Stimulated activated CD8-positive, alpha-beta memory T cell treated with anti-CD3 and anti-CD28 coated beads, Interleukin-12 subunit alpha, Interleukin-12 subunit beta, amount 100 ng/mL, for 1 hour (primary cell): ENCODE data around the gene USP13.
"Not testable (repeated sequence)": the region's sequence is repeated elsewhere in the genome, so short reads cannot be mapped to it uniquely, and the experiment has no call there.

Source experiments
- DNase-seq: peaks from one replicate; pipeline ENCODE4 v3.0.0-alpha.2; 2020; ENCODE audit warnings: low read depth

The USP13 gene

DNA sequence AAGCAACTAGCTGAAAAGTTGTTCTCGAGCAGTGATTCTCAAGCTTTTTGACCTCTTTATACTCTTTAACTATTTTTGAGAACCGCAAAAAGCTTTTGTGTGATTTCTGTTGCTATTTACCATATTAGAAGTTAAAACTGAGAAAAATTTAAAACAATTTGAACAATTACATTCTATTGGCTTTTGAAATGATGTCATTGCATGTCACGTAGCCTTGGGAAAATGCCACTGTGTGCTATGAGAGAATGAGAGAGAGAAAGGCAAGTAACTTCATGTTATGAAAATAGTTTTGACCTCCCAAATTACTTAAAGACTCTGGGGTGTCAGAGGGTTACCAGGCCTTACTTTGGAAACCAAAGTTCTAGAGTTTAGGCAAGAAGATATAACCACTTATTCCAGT is 8.0 kb downstream of the USP13 start:
- no peak for DNase-seq

DNA sequence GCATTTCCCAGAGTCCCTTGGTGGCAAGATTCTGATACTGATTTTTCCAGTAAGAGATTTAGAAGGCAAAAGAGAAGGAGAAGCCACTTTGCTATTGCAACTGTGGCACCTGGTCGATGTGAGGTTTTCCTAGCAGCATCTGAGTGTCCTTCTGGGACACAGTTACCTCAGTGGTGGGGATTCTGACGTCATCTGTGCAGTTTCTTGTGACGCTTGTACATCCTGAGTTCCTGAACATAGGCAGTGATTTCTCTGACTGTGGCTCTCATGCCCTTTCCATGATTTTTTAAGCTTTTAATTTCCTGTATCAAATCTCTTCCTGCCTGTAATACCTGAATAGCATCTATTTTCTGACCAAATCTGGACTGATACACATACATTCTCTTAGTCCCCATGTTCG is 8.9 kb downstream of the USP13 start:
- DNase-seq, result no peak

GRCh38 chr3:179663093-179663492 is 10.3 kb downstream of the USP13 start:
- no peak for DNase-seq

GRCh38 chr3:179666030-179666429 is 13.2 kb downstream of the USP13 start:
- DNase-seq, result no peak

GRCh38 chr3:179666436-179667035 is 13.7 kb downstream of the USP13 start:
- no peak for DNase-seq

DNA sequence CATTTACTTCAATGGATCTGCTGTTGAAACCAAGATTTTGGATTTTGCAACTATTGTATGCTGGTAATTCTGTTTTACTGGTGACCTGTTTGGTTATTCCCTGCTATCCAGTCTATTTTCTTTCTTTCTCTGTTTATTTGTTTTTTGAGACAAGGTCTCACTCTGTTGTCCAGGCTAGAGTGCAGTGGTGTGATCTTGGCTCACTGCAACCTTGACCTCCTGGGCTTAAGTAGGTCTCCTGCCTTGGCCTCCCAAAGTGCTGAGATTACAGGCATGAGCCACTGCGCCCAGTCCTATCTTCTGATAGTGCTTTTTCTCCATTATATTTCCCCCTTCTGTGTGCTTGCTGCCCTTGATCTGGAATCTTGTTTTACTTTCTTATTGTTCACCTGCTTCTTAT is 15.6 kb downstream of the USP13 start:
- no peak for DNase-seq

- DNase-seq, result no peak
These were observed 17.5 kb downstream of the USP13 start for GRCh38 chr3:179670311-179670710.

- no peak for DNase-seq
These were observed 18.5 kb downstream of the USP13 start for GRCh38 chr3:179671309-179671708.

DNA sequence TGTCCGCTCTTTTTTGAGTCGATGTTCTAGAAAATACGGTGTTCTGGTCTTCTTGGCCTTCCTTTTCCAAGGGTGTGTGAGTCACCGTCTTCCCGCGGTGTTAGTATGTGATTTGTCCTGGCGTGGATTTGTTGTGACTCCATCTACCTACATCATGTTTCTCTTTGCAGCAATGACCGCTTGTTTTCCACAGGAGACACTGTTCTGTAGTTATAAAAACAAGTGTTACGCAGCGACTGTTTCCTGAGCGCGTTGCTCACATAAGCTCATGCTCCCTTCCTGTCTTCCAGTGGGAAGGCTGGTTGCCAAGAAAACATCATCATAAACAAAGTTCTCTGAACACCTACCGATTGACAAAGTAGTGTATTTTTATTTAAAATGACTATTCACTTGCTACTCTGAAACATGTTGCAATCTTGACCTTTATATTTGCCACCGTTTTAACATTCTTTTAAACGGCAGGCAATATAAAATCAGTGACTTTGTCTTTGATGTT is 19.0 kb downstream of the USP13 start:
- no peak for DNase-seq

DNA sequence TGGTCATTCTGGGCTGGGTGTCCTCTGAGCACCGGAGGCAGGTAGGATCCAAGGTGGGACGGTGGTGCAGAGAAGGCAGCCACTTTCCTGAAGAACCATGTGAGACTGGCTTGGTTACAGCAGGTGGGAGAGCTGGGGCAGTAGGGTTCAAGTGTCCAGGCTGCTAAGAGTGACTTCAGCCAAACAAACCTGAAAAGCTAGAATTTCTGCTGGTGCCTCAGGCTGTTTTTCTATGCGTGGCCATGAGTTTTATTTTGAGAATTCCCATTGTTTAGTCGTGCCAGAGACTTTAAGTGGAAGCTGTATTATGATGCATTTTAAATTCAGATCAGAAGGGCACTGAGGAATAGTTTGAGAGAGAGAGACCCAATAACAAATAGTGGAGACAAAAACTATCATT is 20.1 kb downstream of the USP13 start:
- no peak for DNase-seq

DNA sequence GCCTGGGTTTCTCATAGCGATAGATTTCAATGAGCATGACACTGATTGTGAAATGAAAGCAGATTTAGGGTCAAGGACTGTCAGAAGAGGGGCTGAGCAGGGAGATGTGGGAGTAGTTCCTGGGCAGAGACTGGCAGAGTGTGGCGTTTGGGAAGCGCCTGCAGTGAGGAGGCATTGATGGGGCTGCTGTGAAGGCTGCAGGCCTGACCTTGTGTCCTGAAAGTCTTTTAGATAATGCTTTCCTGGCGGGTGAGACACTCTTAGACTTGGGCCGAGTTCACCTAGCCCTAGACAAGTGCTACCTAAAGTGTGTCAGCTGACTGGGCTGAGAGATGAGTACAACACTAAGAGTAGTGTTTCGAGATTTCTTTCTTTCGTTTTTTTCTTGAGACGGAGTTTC is 20.7 kb downstream of the USP13 start:
- DNase-seq, result no peak

DNA sequence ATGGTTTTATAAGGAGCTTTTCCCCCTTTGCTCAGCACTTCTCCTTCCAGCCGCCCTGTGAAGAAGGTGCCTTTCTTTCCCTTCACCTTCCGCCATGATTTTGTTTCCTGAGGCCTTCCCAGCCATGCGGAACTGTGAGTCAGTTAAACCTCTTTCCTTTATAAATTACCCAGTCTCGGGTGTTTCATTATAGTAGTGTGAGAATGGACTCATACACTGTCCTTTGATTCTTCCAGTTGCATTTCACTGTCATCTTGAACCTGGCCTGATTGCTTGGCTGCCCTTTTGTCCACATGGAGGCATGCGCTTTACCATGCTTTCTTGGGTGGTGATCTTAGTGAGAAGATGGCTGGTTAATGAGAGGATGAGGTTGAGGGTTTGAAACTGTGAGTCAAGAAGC is 23.2 kb downstream of the USP13 start:
- no peak for DNase-seq

- DNase-seq, result no peak
These were observed 25.0 kb downstream of the USP13 start for GRCh38 chr3:179677884-179678283.

GRCh38 chr3:179681492-179682263 is 28.8 kb downstream of the USP13 start:
- no peak for DNase-seq

DNA sequence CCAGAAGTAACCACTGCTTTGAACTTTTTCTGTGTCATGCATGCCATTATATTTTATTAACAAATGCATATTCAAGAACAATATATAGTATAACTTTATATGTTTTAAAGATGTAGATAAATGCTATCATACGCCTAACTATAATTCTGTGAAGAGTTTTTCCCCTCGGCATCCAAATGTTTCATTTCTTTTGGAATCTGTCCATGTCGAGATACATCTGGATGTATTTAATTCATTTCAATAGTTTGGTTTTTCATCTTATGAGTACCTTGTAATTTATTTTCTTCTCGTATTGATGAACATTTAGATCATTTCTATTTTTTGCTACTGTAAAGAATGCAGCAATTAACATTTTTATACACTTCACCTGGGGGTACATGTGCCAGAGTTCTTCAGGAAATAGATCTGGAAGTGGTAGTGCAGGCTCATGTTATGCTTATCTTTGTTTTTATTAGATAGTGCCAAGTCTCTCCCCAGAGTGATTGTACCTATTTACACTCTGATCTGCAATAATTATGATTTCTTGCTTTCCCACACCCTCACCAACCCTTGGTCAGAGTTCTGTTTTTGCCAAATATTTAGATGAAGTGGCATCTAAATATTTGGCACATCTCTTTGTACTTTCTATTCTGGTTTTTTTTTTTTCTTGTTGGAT is 29.7 kb downstream of the USP13 start:
- no peak for DNase-seq

DNA sequence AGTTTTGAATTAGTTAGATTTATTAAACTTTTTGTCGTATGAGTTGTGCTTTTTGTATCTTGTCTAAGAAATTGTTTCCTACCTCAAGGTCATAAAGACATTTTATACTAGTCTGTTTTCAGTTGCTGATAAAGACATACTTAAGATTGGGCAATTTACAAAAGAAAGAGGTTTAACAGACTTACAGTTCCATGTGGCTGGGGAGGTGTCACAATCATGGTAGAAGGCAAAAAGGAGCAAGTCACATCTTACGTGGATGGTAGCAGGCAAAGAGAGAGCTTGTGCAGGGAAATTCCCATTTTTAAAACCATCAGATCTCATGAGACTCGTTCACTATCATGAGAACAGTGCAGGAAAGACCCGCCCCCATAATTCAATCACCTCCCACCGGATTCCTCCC is 30.4 kb downstream of the USP13 start:
- DNase-seq, result not testable (repeated sequence)

- DNase-seq, result no peak
These were observed 35.2 kb downstream of the USP13 start for GRCh38 chr3:179687967-179688535.

GRCh38 chr3:179688850-179689249 is 36.0 kb downstream of the USP13 start:
- DNase-seq, result no peak

DNA sequence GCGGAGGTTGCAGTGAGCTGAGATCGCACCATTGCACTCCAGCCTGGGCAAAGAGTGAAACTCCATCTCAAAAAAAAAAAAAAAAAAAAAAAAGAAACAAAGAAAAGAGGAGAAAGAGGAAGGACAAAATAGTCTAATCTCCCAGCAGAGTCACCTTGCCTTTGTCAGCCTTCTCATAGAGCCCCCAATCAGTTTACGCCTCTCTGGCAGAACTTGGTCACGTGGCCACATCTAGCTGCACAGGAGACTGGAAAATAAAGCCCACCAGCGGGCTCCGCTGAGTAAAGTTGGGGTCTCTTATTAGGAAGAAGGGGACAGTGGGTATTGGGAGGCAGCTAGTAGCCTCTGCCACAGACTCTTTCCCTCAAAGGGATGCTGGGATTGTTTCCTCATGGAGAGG is 41.9 kb downstream of the USP13 start:
- DNase-seq, result no peak

- DNase-seq, result no peak
These were observed 43.0 kb downstream of the USP13 start for GRCh38 chr3:179695672-179696313.

DNA sequence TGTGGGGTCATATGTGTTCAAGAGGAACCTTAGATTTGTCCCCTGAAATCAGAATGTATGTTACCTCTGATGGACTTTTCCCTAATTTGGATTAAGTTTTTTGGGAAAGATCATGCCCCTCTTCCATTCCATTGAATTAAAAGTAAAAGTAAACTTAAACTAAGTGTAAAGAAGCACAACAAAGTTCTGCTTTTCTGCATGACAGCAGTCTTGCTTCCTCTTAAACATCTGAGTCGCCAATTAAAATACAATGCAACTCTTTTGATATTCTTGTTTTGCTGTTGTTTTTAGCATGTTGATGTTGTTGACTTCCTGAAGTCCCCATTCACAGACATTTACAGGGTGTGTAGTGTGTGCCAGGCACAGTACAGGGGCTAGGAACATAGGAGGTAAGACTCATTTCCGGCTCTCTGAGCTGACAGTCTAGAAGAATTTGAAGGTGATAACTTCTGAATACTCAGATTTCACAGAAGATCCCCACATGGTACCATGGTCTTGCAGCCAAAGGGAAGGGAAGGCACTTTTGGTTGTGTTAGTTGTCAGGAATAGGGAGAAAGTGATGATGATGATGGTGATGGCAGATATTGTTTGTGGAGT is 45.0 kb downstream of the USP13 start:
- DNase-seq, result no peak

- no peak for DNase-seq
These were observed 47.9 kb downstream of the USP13 start for GRCh38 chr3:179700716-179701115.
